Measurements from ENCODE around the gene TBC1D24. TPM values are rescaled to one million over a fixed set of nuclear protein-coding genes. Genes with fewer than 3 reads are reported as not detected.

Gene TBC1D24
- total RNA-seq, 3 donors from 2014 or later, result 8.8 to 22.0 (median 16.7) TPM

GRCh38 chr16:2485811-2486507 is 11.0 kb downstream of the TBC1D24 start:
- DNase-seq (ENCODE audit: low spot score in 2 of 2), result no peak
- peaks cover 10 to 27% of the 10 kb centered on the region in 2 donors for H3K4me1 ChIP-seq
- no peaks in the 10 kb centered on the region for H3K27me3 ChIP-seq
- TF ChIP-seq POLR2AphosphoS5 (IDR thresholded peaks at IDR 0.05), result no peak
- no peak for TF ChIP-seq CTCF (IDR thresholded peaks at IDR 0.05)
- TF ChIP-seq POLR2A (IDR thresholded peaks at IDR 0.05), result no peak
- H3K9me3 ChIP-seq, result no peaks in the 10 kb centered on the region
- peak overlapping the region; percentile 29 to 90 for H3K27ac ChIP-seq
- intact Hi-C loops (cut with DNase I; ENCODE audit: low total_unique reads), result no loop called here
- no peaks in the 10 kb centered on the region for H3K36me3 ChIP-seq
- H3K4me3 ChIP-seq, result peak overlapping the region in 2 of 3 donors; percentile 7 to 26

- intact Hi-C loops (cut with DNase I; ENCODE audit: low total_unique reads), result no loop called here
- TF ChIP-seq CTCF (IDR thresholded peaks at IDR 0.05) (peak in 1 of 3 donors; percentile 16), POLR2AphosphoS5 (IDR thresholded peaks at IDR 0.05) (no peak), POLR2A (IDR thresholded peaks at IDR 0.05) (no peak)
- Histone ChIP-seq H3K27me3 (no peaks in the 10 kb centered on the region), H3K4me1 (peaks cover 10 to 25% of the 10 kb centered on the region in 2 donors), H3K4me3 (no peak overlapping the region), H3K36me3 (no peaks in the 10 kb centered on the region), H3K9me3 (no peaks in the 10 kb centered on the region), H3K27ac (peak overlapping the region; percentile 29 to 90)
- peak; percentile 71 to 74 for DNase-seq (ENCODE audit: low spot score in 2 of 2)
These were observed 12.0 kb downstream of the TBC1D24 start for GRCh38 chr16:2486645-2487516.

- Histone ChIP-seq H3K36me3 (no peaks in the 10 kb centered on the region), H3K4me1 (peaks cover 8 to 19% of the 10 kb centered on the region in 2 donors), H3K27me3 (no peaks in the 10 kb centered on the region), H3K27ac (peak overlapping the region; percentile 48 to 90), H3K9me3 (no peaks in the 10 kb centered on the region), H3K4me3 (no peak overlapping the region)
- intact Hi-C loops (cut with DNase I; ENCODE audit: low total_unique reads), result no loop called here
- no peak for DNase-seq (ENCODE audit: low spot score in 2 of 2)
- TF ChIP-seq POLR2AphosphoS5 (IDR thresholded peaks at IDR 0.05) (no peak), POLR2A (IDR thresholded peaks at IDR 0.05) (no peak)
These were observed 12.6 kb downstream of the TBC1D24 start for GRCh38 chr16:2487517-2487842.

- intact Hi-C loops (cut with DNase I; ENCODE audit: low total_unique reads), result no loop called here
- Histone ChIP-seq H3K4me1 (peaks cover 6 to 17% of the 10 kb centered on the region in 2 donors), H3K27me3 (no peaks in the 10 kb centered on the region), H3K36me3 (no peaks in the 10 kb centered on the region), H3K9me3 (no peaks in the 10 kb centered on the region), H3K27ac (peak overlapping the region in 1 of 2 donors; percentile 48), H3K4me3 (no peak overlapping the region)
- DNase-seq (ENCODE audit: low spot score in 2 of 2), result no peak
- TF ChIP-seq CTCF (IDR thresholded peaks at IDR 0.05), result no peak
- no peak for TF ChIP-seq POLR2AphosphoS5 (IDR thresholded peaks at IDR 0.05)
- no peak for TF ChIP-seq POLR2A (IDR thresholded peaks at IDR 0.05)
These were observed 13.1 kb downstream of the TBC1D24 start for GRCh38 chr16:2487903-2488531.

- H3K4me1 ChIP-seq, result peaks cover 2 to 6% of the 10 kb centered on the region in 2 donors
- H3K9me3 ChIP-seq, result no peaks in the 10 kb centered on the region
- no peak for TF ChIP-seq CTCF (IDR thresholded peaks at IDR 0.05)
- TF ChIP-seq POLR2AphosphoS5 (IDR thresholded peaks at IDR 0.05), result no peak
- TF ChIP-seq POLR2A (IDR thresholded peaks at IDR 0.05), result no peak
- no peak overlapping the region for H3K4me3 ChIP-seq
- intact Hi-C loops (cut with DNase I; ENCODE audit: low total_unique reads), result no loop called here
- no peak overlapping the region for H3K27ac ChIP-seq
- H3K27me3 ChIP-seq, result no peaks in the 10 kb centered on the region
- no peaks in the 10 kb centered on the region for H3K36me3 ChIP-seq
- DNase-seq (ENCODE audit: low spot score in 2 of 2), result no peak
These were observed 14.7 kb downstream of the TBC1D24 start for GRCh38 chr16:2489581-2489980.

All from breast epithelium (tissue), 4 donors.